Esophagus mucosa (tissue), 1 donor: ENCODE measurements around the gene NEK11. TPM values are rescaled to one million over a fixed set of nuclear protein-coding genes. Genes with fewer than 3 reads are reported as not detected.
"Not testable (repeated sequence)": the region's sequence is repeated elsewhere in the genome, so short reads cannot be mapped to it uniquely, and the experiment has no call there.

Experiments
- ATAC-seq: fragments of 200-7000 bp; cut with Tn5 transposase; one replicate; pipeline ENCODE4 v1.9.1; 2020
- total RNA-seq: library from RNA; stranded (reverse); gene quantifications from one replicate; pipeline ENCODE4 v1.2.4, GENCODE V29; 2023
- donor health status: DM: yes; HTN: yes; CAD: no.

The NEK11 gene
- total RNA-seq, 1 donor from 2014 or later: 3.4 TPM

- not testable (repeated sequence) for ATAC-seq
Measured at GRCh38 chr3:131042271-131042985, 15.8 kb downstream of the NEK11 start.

- no peak for ATAC-seq
Measured at GRCh38 chr3:131047582-131047981, 20.9 kb downstream of the NEK11 start.

- ATAC-seq: no peak
Measured at GRCh38 chr3:131048030-131048429, 21.4 kb downstream of the NEK11 start.

GRCh38 chr3:131050001-131050400 lies 23.3 kb downstream of the NEK11 start:
- no peak for ATAC-seq

- ATAC-seq: no peak
Measured at GRCh38 chr3:131053043-131053859, 26.6 kb downstream of the NEK11 start.

GRCh38 chr3:131067983-131068382 lies 41.3 kb downstream of the NEK11 start:
- ATAC-seq: no peak

- ATAC-seq: no peak
Measured at GRCh38 chr3:131072099-131072559, 45.5 kb downstream of the NEK11 start.

GRCh38 chr3:131072845-131073244 lies 46.2 kb downstream of the NEK11 start:
- ATAC-seq: no peak

- ATAC-seq: no peak
Measured at GRCh38 chr3:131075632-131076328, 49.1 kb downstream of the NEK11 start.

- ATAC-seq: no peak
Measured at GRCh38 chr3:131077904-131078303, 51.2 kb downstream of the NEK11 start.

- no peak for ATAC-seq
Measured at GRCh38 chr3:131079086-131079485, 52.4 kb downstream of the NEK11 start.

GRCh38 chr3:131081224-131081623 lies 54.5 kb downstream of the NEK11 start:
- ATAC-seq: no peak

GRCh38 chr3:131082246-131082645 lies 55.6 kb downstream of the NEK11 start:
- ATAC-seq: no peak

GRCh38 chr3:131082871-131083863 lies 56.5 kb downstream of the NEK11 start:
- no peak for ATAC-seq

GRCh38 chr3:131091768-131092167 lies 65.1 kb downstream of the NEK11 start:
- no peak for ATAC-seq

GRCh38 chr3:131107637-131108433 lies 81.2 kb downstream of the NEK11 start:
- ATAC-seq: no peak

GRCh38 chr3:131109156-131109555 lies 82.5 kb downstream of the NEK11 start:
- no peak for ATAC-seq

GRCh38 chr3:131110087-131110486 lies 83.4 kb downstream of the NEK11 start:
- ATAC-seq: no peak

GRCh38 chr3:131114256-131114655 lies 87.6 kb downstream of the NEK11 start:
- no peak for ATAC-seq

- ATAC-seq: no peak
Measured at GRCh38 chr3:131125684-131126083, 99.0 kb downstream of the NEK11 start.

- no peak for ATAC-seq
Measured at GRCh38 chr3:131140891-131141290, 114.2 kb downstream of the NEK11 start.
